HG03095 (cell line): ENCODE results near the gene CEP128.

Experiments
- ATAC-seq: cut with Tn5 transposase; IDR thresholded peaks from one replicate; pipeline ENCODE4 v1.9.1; 2021; ENCODE audit warnings: moderate library complexity; ENCODE audit not compliant: unreplicated experiment

Gene CEP128

DNA sequence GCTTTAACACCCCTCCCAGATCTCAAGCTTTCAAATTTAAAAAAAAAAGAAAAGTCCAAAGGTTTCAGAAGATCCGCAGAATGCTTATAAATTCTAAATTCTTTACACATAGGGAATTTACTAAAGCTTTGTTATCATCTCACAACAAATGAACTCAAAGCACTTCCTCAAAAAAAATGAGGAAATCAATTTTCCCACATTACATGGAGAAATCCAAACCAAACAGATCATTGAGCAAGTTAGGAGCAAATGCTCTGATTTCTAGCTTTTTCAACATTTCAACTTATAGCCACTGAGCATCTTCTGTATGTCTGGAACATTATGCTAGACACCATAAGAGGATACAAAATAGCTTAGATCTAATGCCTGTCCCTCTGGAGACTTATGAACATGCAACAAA is 161.0 kb downstream of the CEP128 start:
- ATAC-seq: no peak

DNA sequence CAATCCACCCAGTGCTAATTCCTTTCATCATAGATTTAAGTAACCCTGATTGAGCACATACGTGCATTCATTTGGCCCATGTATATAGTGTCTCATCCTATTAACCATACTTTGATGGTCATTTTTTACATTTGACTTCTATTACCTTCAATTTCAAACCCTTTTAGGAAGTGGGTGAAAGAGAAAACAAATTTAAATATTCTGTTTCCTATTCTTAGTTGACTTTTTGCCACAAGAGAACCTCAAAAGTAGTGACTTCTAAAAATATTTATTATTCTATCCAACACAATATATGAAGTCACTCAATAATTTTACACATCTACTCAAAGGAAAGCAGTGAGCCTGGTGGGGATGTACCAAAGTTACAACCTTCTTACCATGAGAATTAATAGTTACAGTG is 164.9 kb downstream of the CEP128 start:
- no peak for ATAC-seq

DNA sequence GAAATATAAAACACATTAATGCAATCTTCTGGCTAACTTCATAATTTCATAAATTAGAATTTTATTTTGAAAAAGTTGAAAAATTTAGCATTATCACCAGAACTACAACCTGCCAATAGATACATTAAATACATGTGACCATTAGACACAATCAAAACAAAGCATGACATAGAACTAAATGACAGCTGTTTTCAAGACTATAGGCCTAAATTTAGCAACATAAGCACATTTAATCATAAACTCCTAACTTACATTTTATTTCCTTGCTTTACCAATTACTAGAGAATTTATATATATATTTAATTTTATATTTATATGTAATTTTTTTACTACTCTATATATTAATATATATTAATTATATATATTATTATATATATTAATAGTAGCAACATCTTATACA is 165.4 kb downstream of the CEP128 start:
- no peak for ATAC-seq

DNA sequence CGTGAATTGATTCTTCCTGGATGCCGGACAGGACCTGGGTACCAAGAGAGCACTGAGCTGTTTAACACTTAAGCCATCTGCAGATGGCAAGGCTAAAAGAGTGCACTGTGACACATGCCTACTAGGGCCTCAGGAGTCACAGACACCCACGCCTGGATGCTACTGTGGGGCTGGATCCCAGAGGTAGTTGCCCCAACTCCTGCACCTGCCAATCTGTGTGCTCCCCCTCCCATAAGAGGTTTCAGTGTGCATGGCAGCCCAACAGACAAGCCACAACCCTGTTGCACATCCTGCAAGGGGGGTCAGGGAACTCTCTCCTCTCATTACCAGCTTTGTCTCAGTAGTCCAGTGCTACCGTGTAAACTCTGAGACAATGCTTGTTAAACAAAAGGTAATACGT is 169.0 kb downstream of the CEP128 start:
- ATAC-seq: no peak

DNA sequence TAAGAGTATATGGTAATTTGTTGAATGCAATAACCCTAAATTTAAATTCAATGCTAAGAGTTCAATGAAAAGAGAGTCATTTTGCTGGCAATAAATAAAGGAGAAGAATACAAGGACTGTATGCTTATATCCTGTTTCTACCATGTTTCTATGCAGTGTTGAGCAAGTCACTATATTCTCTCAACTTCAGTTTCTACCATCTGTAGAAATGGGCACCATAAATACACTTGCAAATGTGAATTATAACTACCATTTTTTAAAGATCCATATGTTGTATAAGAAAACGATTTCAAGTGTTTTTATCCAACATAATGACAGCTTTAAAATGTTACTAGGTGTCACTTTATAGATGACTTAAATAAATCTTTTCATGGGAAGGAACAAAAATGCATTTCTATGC is 170.3 kb downstream of the CEP128 start:
- no peak for ATAC-seq

DNA sequence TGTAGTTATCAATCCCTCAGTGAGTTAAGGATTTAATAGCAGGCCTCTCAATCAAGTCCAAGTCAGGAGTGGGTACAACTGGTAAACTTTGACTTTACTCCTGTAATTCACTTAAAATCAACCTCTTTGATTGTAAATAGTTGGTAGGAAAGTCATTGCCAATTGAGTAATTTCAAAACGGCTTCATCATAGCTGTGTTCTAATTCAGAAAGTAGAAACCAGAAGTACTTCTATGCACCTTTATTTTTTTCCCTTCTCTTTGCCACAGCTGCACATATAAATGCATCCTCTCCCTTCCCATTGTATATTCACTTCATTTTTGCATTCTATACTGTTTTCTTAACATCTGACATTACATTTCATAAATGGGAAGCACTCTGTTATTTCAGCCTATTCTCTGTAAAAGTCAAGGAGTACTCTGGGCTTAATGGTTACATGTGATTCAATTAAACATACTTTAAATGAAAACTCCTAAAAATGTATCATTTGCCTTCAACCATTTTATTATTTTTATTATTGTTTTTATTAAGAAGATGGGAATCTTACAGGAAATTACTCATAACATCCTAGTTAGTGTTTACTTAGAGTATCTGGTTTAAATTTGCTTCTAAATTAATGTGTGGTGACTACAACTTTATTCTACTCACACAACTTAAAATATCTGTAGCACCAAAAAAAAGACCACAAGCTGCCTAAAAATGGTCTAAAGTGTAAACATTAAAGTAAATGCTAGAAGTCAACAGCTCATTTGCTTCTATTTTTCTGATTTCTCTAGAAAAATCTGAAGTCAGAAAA is 171.2 kb downstream of the CEP128 start:
- ATAC-seq: no peak

DNA sequence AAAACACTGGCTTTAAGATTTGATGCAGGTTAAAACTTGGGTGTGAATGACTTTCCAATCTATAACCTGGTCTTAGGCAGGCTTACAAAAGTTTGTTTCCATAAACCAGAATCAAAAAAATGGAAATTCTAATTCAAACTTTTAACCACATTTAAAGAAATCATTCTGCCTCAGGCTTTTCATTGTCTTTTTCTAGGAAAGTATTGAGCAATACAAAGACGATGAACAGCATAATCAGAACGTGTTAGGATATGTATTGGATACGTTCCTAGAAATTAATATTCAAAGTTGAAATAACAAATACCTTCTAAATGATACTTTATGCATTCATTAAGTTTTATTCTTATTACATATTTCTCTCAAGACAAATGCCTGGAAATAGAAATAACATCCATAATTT is 172.9 kb downstream of the CEP128 start:
- ATAC-seq: no peak

DNA sequence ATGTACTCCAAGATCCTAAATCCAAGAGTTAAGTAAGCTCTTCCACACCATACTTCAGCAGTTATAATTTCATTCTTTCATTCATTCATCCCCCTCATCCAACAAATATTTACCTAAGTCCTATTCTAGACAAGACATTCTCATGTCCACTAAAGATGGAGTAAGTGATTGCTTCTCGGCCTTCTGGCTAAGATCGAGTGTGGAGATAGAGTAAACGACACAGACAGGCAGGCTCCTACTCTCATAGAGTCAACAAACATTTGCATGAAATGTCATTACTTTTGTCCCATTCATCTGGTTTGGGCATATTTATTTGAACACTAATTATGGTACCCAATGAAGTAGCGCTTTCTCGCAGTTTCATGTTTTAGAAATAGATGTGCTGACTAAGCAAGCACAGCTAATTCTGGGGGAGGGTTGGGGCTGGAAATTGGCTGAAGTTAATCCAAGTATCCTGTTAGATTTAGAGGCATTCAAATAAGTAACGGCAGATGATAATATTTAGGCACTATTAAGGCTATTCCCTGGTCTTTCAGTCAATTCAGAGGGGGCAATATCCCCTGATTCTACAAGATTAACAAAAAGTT is 176.5 kb downstream of the CEP128 start:
- ATAC-seq: no peak

DNA sequence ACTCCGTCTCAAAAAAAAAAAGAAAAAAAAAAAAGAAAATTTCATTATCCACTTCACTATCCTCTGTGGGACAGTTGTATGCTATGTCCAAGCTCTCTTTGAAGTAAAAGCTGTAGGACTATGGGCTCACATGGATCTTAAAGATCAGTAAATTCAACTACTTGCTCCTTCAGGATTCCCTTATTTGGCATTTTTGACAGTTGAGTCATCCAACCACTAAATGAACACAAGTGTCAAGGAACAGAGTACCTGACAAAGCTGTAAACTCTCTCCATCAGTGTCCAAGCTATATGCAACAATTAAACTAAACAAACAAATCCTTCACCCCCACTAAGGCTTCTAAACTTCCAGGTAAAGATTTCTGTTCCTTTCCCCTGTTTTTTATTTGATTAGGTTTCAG is 177.0 kb downstream of the CEP128 start:
- ATAC-seq: no peak

DNA sequence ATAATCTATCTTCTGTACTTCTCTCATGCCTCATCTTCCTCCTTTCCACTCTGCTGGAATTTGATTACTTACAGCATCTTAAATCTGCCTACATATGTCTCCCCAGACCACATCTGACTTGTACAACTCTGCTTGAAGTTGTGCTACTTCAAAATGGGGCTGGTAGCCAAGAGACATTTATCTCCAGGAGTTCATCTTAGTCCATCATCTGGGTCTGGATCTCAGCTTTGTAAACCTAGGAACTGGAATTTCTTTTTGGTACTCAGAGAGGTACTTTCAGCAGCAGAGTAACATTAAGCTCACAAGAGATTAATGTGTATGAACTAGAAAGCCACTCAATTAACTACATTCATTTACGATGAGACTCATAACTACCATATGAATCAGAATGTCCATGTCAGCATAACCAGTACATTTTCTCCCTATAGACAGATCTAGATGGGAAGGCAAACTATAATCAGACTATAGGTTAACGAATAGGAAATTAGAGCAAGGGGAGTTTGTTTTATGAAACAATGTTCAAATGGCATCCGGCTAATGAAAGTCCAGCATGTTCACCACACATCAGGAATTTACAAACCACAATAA is 178.8 kb downstream of the CEP128 start:
- no peak for ATAC-seq

DNA sequence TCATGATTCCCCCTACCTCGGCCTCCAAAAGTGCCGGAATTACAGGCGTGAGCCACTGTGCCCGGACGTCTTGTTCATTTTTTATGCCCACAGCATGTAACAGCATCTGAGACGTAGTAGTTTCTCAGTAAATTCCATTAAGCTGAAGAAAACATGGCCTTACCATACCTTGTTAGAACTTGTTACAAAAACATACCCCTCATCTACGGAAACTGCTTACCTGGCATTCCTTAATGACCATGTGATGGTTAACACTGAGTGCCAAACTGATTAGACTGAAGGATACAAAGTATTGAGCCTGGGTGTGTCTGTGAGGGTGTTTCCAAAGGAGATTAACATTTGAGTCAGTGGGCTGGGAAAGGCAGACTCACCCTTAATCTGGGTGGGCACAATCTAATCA is 186.8 kb downstream of the CEP128 start:
- ATAC-seq: no peak

DNA sequence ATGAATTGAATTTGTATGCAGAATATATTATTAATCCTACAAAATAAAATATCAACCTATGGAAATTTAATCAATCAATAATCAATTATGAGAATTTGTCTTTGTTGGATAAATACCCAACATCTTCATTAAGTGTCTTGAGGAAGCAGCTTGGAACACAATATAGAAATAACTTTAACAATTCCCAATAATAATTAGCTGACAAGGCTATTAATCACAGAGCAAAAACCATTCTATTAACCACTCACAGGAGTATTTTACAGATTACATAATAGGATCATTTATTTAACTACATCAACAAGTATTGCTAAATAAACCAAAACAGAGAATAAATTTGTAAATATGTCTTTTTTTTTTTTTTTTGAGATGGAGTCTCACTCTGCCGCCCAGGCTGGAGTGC is 190.3 kb downstream of the CEP128 start:
- ATAC-seq: no peak

DNA sequence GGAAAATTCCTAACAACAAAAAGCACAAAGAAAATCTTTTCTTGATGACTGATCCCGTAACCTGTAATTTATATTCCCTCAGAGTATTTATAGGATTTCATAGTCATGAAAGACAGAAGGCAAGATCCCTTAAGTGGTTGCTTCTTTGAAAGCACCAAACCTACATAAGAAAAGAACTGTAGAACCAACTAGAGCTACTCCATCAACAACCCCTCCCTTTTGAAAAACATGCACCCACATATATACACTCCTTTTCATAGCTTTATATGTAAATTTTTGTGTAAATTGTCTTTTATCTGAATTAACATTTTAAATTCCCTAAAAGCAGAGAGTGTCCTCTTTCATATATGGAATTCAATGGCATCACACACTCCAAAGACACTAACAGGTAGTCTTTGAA is 215.3 kb downstream of the CEP128 start:
- no peak for ATAC-seq

DNA sequence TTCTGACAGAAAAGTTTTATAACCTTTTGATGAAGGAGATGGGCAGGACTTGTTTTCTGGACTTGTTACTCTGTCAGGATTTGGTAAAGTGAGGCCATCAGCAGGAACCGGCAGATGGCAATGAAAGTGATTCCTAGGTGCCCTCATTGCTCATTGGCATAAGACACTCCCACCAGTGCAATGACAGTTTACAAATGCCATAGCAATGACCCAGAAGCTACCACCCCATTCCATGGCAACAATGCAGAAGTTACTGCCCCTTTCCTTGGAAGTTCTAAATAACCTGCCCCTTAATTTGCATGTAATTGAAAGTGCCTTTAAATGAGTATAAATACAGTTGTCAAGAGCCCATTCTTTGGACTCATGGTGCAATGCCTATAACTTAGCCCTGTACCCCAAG is 222.6 kb downstream of the CEP128 start:
- ATAC-seq: no peak

DNA sequence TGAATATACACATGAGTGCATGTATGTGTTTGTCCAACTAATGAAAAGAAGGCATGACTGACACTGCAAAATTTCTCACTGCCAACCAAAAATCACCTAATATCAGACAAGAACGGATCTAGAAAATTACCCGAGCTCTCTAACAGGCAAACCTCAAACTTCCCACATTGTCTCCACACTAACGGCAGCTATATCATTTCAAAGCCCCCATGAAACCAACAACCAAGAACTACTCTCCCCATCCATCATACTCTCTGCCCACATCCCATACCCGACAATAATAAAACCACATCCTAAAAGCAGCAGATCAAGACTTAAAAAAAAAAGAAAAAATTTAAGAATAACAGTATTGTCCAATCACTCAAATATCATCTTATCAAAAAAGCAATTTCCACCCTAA is 227.1 kb downstream of the CEP128 start:
- no peak for ATAC-seq

DNA sequence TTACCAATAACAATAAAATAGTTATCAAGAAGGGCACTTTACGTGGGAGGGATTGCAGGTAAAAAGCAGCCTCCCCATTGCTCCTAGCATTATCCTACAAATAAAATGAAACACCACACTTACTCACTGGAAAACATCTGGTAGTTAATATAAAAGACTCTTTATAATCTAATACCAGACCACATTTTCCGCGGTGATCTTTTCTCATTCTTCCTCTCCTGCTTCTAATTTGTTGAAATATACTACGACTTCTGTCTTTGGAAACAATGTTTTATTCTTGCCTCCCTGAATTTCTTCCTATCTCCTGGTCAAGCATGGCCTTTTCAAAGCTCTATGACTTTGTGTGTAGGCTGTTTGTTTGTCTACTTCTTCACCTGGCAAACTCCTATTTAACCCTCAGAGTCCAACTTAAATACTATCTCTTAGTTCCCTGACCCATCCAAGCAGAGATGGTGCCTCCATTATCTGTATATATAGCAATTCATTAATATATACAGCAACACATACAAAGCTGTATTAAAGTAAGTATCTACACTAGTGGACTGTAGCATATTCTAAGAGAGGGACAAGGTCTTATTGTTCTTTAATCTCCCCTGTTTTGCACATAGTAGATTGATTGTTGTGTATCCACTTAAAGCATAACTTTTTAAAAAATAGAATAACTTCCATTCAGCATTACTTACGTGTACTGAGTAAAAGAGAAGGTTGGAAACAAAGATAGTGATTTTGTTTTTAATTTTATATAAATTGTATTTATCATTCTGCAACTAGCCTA is 228.3 kb downstream of the CEP128 start:
- ATAC-seq: no peak

DNA sequence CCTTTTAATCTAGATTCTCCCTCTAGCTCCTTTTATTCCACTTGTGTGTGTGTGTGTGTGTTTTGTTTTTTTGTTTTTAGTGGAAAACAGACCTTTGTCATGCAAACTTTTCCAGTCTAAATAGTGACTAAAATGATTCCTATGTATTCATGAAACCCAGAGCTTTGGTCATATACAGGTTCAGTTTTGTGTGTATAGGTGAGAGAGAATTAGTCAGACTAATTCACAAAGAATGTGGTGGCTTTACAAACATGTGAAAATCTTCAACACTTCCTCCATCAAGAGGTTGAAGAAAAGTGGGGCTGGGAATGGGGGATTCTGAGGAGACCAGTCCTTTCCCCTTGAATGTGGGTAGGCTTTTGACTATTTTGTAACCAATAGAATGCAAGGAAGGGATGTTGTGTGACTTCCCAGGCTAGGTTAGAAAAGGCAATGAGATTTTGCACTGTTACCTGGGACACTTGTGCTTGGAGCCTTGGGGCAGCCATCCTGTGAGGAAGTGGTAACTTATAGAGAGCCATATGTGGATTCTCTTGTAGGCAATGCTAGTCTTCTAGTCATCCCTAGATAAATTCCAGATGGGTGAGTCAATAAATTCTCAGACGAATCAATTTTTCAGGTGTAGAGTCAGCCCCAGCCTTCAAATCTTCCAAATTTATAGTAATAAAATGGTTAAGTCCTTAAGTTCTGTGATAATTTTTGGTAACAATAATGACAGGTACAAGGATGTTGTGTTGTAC is 236.1 kb downstream of the CEP128 start:
- ATAC-seq: no peak

DNA sequence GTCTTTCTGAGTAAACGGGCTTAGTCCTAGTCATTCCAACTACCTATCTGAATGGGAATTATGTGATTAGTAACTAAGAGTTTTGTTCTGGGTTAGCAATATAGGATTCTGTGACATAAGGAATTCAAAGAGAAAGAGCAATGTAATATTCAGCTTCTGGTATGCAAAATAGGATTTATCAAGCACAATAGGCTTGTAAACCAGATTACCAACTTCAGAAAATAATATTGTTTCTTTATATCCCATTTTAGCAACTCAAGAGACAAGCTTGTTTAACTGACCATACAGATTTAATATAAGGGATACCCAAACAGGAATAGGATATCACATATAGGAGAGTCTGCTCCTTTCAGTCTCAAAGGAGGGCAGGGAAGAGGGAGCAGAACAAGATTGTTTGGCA is 240.9 kb downstream of the CEP128 start:
- ATAC-seq: no peak

DNA sequence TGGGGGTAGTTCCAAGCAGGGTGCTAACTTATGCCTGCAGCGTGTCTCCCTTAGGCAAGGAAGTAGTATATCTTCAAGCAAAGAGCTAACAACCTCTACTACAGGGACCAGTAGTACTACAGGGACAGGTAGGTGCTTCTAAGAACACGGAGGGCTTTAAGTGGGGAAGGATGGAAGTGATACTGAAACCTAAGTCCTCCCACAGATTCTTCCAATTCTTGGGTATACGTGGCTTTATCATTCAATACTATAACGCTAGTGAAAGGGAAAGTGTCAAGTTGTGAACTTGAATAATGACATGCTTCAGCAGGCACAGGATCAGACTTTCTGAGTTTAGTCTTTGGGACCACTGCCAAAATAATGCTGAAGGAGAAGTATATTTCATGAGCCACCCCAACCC is 241.7 kb downstream of the CEP128 start:
- no peak for ATAC-seq

DNA sequence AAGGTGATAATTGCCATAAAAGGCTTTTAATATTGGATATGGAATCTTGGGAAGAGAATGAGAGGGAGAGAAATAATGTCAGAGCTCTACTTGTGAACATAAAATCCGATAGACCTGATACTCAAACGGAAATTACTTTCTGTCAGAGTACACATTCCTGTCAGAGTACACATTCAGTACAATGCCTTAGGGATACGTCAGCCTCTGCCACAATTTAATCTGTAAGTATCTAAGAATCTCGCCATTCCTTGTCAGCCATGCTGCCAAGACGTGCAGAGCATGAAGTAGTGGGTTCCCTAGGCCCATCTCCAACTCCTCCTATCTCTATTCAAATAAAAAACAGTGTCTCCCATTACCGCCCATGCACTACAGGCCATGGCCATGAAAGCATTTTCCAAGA is 242.6 kb downstream of the CEP128 start:
- ATAC-seq: no peak

DNA sequence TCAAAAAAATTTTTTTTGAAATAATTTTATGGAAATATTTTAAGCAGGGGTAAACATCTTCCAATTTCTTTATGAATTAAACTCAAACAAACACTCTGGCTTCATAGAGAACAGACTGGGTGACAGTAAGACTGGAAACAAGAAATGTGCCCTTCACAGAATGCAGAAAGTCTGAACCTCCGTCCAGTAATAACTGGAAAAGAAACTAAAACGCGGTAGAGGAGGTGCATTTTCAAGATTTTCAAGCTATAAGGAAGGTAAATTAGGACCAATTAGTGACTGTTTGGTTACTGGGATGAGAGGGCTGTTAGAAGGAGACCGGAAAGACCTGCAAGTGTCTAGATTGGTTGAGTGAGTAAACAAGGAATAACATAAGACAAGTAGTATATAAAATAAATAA is 245.7 kb downstream of the CEP128 start:
- peak; percentile 78 for ATAC-seq
